Activated T-helper 2 cell treated with anti-CD3 and anti-CD28 coated beads, Interferon-gamma antibody, Interleukin-2, Interleukin-4, amounts not matched to agents 10 μg/mL and 5 μg/mL and 100 μg/mL, durations not matched to agents 14 hours and 24 hours and 36 hours (primary cell): ENCODE measurements around the gene KCND3. TPM values are rescaled to one million over a fixed set of nuclear protein-coding genes. Genes with fewer than 3 reads are reported as not detected.

Experiments used
- DNase-seq: peaks from one replicate; pipeline ENCODE4 v3.0.0; 2021; ENCODE audit warnings: low spot score
- H3K27ac Mint-ChIP-seq: one replicate; pipeline ENCODE4 v1.8.0; 2021; ENCODE audit warnings: mixed read lengths
- H3K27me3 Mint-ChIP-seq: one replicate; pipeline ENCODE4 v1.8.0; 2021; ENCODE audit warnings: low read depth, mixed read lengths
- H3K36me3 Mint-ChIP-seq: one replicate; pipeline ENCODE4 v1.8.0; 2021; ENCODE audit warnings: low read depth, mixed read lengths
- H3K4me1 Mint-ChIP-seq: one replicate; pipeline ENCODE4 v1.8.0; 2021; ENCODE audit warnings: low read depth, mixed read lengths
- H3K4me3 Mint-ChIP-seq: one replicate; pipeline ENCODE4 v1.8.0; 2021; ENCODE audit warnings: low read depth, mild to moderate bottlenecking, moderate library complexity, mixed read lengths
- H3K9me3 Mint-ChIP-seq: one replicate; pipeline ENCODE4 v1.8.0; 2021; ENCODE audit warnings: mixed read lengths
- intact Hi-C: fragments of 100-400 bp; cut with micrococcal nuclease; formaldehyde crosslinking; loops from one replicate; pipeline ENCODE4 v1.15.1; 2023
- total RNA-seq: library from RNA; stranded (reverse); gene quantifications from 2 replicates; pipeline ENCODE4 v1.2.3, GENCODE V29; 2022

The KCND3 gene
- total RNA-seq, 1 donor from 2014 or later: not detected

DNA sequence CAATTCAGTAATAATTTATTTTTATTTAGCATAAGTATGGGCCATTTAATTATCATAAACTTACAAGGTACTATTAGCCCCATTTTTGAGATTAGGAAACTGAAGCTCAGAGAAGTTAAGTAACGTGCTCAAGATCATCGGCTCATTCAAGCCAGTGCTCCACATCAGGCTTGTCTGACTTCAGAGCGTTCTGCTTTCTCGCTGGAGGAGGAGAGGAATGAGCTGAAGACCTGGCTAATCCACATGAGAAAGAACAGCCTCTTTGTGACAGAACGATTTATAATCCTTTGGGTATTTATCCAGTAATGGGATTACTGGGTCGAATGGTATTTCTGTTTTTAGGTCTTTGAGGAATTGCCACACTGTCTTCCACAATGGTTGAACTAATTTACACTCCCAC, 194.1 kb downstream of the KCND3 start:
- H3K36me3 Mint-ChIP-seq: no peaks in the 10 kb centered on the region
- H3K4me3 Mint-ChIP-seq: no peak overlapping the region
- peaks cover 16% of the 10 kb centered on the region for H3K27me3 Mint-ChIP-seq
- H3K9me3 Mint-ChIP-seq: no peaks in the 10 kb centered on the region
- H3K4me1 Mint-ChIP-seq: no peaks in the 10 kb centered on the region
- no peak overlapping the region for H3K27ac Mint-ChIP-seq
- DNase-seq: no peak
- intact Hi-C loops: no loop called here

DNA sequence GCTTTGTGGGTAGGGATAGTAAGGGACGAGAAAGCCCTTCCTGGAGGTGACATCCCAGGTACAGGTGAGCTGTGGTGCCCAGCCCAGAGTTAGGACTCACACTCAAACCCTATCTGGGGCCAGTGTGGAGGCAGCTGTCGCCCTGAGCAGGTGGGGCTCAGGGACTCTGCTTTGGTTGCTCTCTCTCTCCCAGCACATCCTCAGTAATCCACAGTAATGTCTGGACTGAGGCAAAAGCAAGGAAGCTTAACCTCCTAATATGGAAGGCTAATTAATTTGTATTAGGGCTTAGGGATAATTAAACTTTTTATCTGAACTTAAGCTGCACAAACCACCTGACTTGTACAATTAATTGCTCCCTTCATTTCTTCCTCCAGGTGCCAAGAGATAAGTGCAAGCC, 195.5 kb downstream of the KCND3 start:
- no peak for DNase-seq
- no peaks in the 10 kb centered on the region for H3K36me3 Mint-ChIP-seq
- no peak overlapping the region for H3K27ac Mint-ChIP-seq
- no peaks in the 10 kb centered on the region for H3K9me3 Mint-ChIP-seq
- intact Hi-C loops: no loop called here
- peaks cover 18% of the 10 kb centered on the region for H3K27me3 Mint-ChIP-seq
- H3K4me3 Mint-ChIP-seq: no peak overlapping the region
- no peaks in the 10 kb centered on the region for H3K4me1 Mint-ChIP-seq

DNA sequence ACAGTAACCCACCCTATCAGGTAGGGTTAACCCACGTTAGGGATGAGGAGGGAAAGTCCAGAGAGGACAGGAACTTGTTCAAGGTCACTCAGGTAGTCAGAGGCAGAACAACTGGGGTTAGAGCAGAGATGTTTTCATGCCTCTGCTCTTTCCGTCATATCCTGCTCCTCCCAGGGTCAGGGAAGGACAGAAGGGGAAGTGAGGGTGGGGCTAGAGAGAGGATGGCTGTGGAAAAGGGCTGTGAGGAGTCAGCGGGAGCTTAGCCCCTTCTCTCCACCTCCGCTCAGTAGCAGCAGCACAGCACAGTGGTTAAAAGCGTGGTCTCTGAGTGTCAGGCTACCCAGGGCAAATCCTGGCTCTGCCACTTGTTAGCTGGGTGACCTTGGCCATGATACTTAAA, 197.2 kb downstream of the KCND3 start:
- Mint-ChIP-seq H3K4me3 (no peak overlapping the region), H3K4me1 (no peaks in the 10 kb centered on the region), H3K36me3 (no peaks in the 10 kb centered on the region), H3K9me3 (no peaks in the 10 kb centered on the region), H3K27me3 (peaks cover 23% of the 10 kb centered on the region), H3K27ac (no peak overlapping the region)
- no peak for DNase-seq
- intact Hi-C loops: no loop called here

DNA sequence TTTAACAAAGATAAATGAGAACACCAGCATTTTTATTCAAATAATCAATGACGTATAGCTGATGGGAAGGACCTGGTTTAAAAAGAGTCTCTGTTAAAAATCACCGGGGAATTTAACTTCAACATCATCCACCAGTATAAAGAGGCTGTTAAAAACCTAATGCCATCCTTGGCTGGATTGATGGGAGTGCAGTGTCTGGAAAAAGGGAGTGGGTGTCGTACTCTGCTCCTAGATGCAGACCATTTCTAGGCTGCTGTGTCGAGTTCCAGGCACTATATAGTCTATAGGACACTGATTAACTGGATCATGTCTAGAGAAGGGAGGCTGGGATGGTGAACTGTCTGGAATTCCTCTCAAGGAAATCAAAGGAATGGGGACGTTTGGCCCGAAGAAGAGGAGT, 197.7 kb downstream of the KCND3 start:
- intact Hi-C loops: no loop called here
- H3K4me1 Mint-ChIP-seq: no peaks in the 10 kb centered on the region
- H3K27ac Mint-ChIP-seq: no peak overlapping the region
- no peaks in the 10 kb centered on the region for H3K36me3 Mint-ChIP-seq
- peaks cover 23% of the 10 kb centered on the region for H3K27me3 Mint-ChIP-seq
- H3K4me3 Mint-ChIP-seq: no peak overlapping the region
- H3K9me3 Mint-ChIP-seq: no peaks in the 10 kb centered on the region
- DNase-seq: no peak

DNA sequence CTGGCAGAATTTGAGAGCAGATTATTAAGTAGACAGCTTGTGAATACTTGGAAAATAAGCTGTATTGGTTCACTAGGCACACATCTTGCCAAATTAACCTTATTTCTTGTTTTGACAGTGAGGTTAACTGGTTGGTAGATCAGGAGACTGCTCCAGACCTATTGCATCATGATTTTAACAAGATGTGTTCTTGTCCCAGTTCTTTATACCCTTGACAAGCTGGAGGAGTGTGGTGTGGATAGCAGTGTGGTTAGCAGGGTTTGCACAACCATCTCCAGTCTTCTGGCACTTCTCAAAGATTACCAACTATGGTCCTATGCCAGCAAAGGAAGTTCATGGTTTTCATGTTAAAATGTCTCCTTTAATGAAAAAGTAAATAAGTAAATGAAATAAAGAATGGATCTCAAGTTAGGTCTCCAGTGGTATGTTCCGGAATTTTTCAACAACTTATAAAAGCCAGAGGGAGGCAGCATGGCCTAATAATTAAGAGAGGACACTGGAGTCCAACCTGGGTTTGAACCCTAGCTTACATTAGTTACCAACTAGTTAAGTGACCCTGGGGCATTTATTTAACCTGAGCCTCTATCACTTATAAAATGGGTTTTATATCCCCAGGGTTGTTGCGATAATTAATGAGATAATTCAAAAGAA, 199.7 kb downstream of the KCND3 start:
- intact Hi-C loops: no loop called here
- Mint-ChIP-seq H3K27ac (no peak overlapping the region), H3K36me3 (no peaks in the 10 kb centered on the region), H3K9me3 (no peaks in the 10 kb centered on the region), H3K27me3 (peaks cover 31% of the 10 kb centered on the region), H3K4me3 (no peak overlapping the region), H3K4me1 (no peaks in the 10 kb centered on the region)
- DNase-seq: no peak

DNA sequence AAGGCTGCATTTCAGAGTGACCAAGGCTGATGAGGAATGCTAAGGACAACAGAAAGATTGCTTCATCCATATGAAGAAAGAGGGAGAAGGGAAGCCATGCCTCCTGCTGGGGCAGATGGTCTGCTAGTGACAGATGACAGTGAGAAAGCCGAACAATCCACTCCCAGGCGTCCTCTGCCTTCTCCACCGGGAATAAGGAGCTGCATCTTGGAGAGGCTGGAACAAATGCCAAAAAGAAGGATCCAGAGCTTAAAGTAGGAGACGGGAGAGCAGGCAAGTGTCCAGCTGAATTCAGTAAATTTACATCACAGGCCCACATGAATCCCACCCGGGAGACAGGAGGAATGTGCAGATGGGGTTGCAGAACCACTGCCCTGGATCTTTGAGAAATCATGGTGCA, 200.3 kb downstream of the KCND3 start:
- no peak overlapping the region for H3K4me3 Mint-ChIP-seq
- H3K27me3 Mint-ChIP-seq: peaks cover 33% of the 10 kb centered on the region
- no peak overlapping the region for H3K27ac Mint-ChIP-seq
- no peaks in the 10 kb centered on the region for H3K4me1 Mint-ChIP-seq
- intact Hi-C loops: no loop called here
- no peak for DNase-seq
- no peaks in the 10 kb centered on the region for H3K9me3 Mint-ChIP-seq
- no peaks in the 10 kb centered on the region for H3K36me3 Mint-ChIP-seq

DNA sequence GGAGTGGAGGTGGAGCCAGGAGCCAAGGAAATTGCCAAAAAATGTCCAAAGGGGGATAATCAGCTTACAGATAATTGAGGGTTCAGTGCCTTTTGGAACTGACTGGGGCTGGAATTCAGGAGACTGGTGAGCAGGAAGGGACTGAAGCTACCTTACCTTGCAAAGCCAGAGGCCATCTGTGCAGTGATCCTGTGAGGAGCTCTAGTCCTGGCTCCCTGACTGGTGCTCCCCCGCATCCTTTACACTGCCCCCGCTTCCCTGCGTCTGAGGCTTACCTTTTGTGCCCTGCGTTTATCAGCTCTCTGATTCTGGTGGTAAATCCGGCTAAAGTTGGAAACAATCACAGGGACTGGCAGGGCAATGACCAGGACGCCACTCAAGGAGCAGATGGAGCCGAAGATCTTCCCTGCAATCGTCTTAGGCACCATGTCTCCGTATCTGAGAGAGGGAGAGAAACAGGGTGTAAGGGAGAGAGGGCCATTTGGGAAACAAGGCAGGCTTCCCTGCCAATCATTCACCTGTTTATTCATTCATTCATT, 202.7 kb downstream of the KCND3 start:
- no peak overlapping the region for H3K4me3 Mint-ChIP-seq
- H3K4me1 Mint-ChIP-seq: no peaks in the 10 kb centered on the region
- DNase-seq: no peak
- H3K27me3 Mint-ChIP-seq: peaks cover 30% of the 10 kb centered on the region
- intact Hi-C loops: no loop called here
- no peaks in the 10 kb centered on the region for H3K9me3 Mint-ChIP-seq
- no peaks in the 10 kb centered on the region for H3K36me3 Mint-ChIP-seq
- no peak overlapping the region for H3K27ac Mint-ChIP-seq

DNA sequence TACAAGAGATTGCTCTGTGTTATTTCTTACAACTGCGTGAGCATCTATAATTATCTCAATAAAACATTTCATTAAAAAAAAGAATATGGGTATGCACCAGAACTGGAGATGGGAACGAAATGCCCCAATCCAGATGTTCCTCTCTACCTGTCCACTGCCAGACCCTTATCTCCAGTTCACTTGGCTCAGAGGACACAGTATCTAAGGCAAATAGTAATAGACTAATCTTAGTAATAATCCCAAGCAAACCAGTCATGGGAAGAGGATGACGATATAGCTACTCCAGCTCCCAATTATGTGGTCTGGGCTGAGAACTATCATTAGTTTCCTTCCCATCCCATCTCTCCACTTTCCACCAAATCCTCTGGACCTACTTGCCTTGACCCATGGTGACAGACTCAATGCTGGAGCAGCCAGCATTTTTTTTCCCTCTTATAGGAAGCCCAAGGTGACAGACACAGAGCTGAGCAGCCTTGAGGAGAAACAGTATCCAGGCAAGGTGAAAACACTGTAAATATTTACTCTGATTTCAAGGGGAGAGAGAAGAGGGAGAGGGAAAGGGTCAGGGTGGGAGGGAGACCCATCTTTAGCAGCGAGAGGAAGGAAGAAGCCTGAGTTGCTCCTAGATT, 205.1 kb downstream of the KCND3 start:
- no peaks in the 10 kb centered on the region for H3K36me3 Mint-ChIP-seq
- no peak overlapping the region for H3K4me3 Mint-ChIP-seq
- H3K4me1 Mint-ChIP-seq: no peaks in the 10 kb centered on the region
- peaks cover 25% of the 10 kb centered on the region for H3K27me3 Mint-ChIP-seq
- intact Hi-C loops: no loop called here
- no peaks in the 10 kb centered on the region for H3K9me3 Mint-ChIP-seq
- H3K27ac Mint-ChIP-seq: no peak overlapping the region
- no peak for DNase-seq

DNA sequence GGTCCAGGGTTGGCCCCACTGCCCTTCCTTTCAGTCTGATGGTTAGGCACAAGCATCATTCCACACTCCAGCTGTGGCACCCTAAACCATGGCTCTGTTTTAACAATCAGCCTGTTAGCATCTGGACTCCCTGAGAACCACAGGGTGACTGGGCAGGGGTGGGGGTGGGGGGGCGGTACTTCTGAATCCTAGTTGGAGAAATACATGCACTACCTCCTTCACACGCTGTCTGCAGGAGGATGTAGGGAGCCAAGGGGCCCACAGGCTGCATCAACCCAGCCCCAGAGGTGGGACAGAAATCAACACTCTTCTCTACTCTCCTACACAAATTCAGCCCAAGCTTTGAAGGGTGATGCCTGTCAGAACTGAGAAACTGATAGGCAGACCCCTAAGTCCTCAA, 209.9 kb downstream of the KCND3 start:
- intact Hi-C loops: no loop called here
- DNase-seq: no peak
- Mint-ChIP-seq H3K9me3 (no peaks in the 10 kb centered on the region), H3K27me3 (peaks cover 15% of the 10 kb centered on the region), H3K27ac (no peak overlapping the region), H3K4me1 (no peaks in the 10 kb centered on the region), H3K36me3 (no peaks in the 10 kb centered on the region), H3K4me3 (no peak overlapping the region)

DNA sequence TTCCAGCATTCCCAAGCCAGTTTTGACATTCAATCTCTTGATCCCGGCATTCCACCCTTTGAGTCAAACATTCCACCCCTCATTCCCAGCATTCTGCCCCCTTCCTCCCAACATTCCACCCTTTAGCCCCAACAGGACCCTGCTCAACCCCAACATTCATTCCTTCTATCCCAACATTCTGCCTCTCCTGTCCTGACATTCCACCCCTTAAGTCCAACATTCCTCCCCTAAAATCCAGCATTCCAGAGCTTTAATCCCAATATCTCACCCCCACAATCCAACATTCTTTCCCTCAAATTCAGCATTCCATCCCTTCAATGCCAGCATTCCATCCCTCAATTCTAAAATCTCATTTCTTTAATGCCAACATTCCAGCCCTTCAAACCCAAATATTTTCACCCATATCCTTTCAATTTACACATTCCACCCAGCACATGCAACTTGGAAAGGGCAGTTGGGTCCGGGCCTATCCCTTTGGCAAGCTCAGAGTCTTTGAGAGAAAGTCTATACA, 210.9 kb downstream of the KCND3 start:
- no peaks in the 10 kb centered on the region for H3K9me3 Mint-ChIP-seq
- no peaks in the 10 kb centered on the region for H3K4me1 Mint-ChIP-seq
- H3K27me3 Mint-ChIP-seq: peaks cover 14% of the 10 kb centered on the region
- H3K4me3 Mint-ChIP-seq: no peak overlapping the region
- intact Hi-C loops: no loop called here
- no peak overlapping the region for H3K27ac Mint-ChIP-seq
- no peaks in the 10 kb centered on the region for H3K36me3 Mint-ChIP-seq
- no peak for DNase-seq

DNA sequence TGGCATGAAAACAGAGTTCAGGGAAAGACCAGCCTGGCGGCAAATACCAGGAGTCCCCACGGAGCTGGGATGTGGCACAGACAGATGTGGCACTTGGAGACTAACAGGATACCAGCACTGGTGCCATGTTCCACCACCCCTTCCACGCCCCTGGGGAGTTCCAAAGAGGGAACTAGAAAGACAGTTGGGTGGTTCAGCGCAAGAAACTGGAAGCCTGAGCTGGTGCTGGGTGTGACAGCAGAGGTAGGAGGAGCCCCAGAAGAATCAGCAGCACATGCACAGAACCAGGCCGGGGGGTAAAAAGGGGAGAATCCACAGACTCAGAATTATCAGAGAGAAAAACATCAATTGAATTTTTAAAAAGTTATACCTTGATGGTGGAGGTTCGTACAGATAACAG, 211.4 kb downstream of the KCND3 start:
- no peaks in the 10 kb centered on the region for H3K9me3 Mint-ChIP-seq
- intact Hi-C loops: no loop called here
- H3K4me3 Mint-ChIP-seq: no peak overlapping the region
- H3K27ac Mint-ChIP-seq: no peak overlapping the region
- no peaks in the 10 kb centered on the region for H3K36me3 Mint-ChIP-seq
- H3K4me1 Mint-ChIP-seq: no peaks in the 10 kb centered on the region
- H3K27me3 Mint-ChIP-seq: peaks cover 13% of the 10 kb centered on the region
- DNase-seq: no peak

DNA sequence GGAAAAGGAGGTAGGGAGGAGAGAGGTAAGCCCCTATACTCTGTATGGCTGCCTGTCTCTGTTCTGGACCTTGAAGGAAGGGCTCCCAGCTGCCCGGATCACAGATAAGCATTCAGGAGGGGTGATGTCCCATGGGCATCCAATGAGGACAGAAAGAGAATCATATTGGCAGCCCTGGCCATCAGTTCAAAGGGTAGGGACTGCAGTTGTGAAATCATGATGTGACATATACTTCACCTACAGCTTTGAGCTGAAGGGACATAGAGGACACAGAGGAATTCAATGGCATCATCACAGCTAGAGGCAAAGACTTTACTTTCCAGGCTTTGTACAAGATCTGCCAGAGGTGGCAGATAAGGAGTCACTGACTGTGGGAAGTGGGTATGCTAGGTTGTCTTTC, 212.2 kb downstream of the KCND3 start:
- Mint-ChIP-seq H3K36me3 (no peaks in the 10 kb centered on the region), H3K9me3 (no peaks in the 10 kb centered on the region), H3K27ac (no peak overlapping the region), H3K4me1 (no peaks in the 10 kb centered on the region), H3K4me3 (no peak overlapping the region), H3K27me3 (peaks cover 8% of the 10 kb centered on the region)
- intact Hi-C loops: no loop called here
- no peak for DNase-seq

DNA sequence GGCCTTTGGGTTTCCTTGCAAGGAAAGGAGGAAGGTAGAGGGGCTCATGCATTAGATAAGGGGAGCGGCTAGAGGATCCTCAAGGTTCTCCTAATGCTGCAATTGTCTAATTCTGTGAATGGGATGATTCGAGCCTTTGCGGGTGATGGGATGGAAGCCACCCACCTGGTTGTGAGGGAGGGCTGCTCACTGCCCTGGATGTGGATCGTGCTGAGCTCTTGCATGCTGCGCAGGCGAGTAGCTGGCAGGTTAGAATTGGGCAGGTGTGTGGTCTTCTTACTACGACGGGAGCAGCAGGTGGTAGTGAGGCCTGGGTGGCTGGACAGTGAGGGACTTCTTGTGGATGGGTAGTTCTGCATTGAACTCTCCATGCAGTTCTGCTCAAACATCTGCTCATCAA, 212.6 kb downstream of the KCND3 start:
- H3K4me3 Mint-ChIP-seq: no peak overlapping the region
- intact Hi-C loops: no loop called here

More for the DNA sequence above, 212.6 kb downstream of the KCND3 start:
- Mint-ChIP-seq H3K4me1 (no peaks in the 10 kb centered on the region), H3K9me3 (no peaks in the 10 kb centered on the region), H3K27me3 (peaks cover 8% of the 10 kb centered on the region), H3K36me3 (no peaks in the 10 kb centered on the region), H3K27ac (no peak overlapping the region)
- no peak for DNase-seq
